HG03565 (cell line): ENCODE data around the gene CIROP.

ENCODE experiments used
- ATAC-seq: cut with Tn5 transposase; IDR thresholded peaks from one replicate; pipeline ENCODE4 v1.9.1; 2021; ENCODE audit warnings: mild to moderate bottlenecking, moderate library complexity; ENCODE audit not compliant: unreplicated experiment

The CIROP gene

DNA sequence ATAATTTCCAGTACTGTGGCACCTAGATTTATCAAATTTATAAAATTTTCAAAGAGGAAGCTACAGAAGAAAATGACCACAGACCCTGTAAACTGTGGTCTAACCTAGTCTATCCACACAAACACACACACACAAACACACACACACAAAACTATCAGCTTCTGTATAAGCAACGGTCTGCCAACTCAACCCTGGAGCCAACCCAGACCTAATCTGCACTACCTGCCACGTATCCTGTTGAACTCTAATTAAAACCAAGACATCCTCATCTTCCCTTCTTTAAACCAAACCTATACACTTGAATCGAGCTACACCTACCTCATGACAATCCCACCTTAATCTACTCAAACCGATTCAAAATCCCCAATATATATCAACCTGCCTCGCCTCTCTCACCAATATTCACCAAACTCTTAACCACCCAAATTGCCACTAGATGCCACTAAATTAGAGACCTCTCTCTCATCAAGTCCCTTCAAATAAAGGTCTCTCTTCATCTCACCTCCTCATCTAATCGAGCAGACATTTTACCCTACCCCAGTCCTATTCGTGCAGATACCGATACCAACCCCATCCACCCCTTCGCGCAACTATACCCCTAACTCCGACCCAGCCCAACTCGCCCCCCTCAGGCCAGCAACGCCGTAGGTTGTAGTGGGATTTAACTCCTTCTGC lies 10.7 kb downstream of the CIROP start:
- no peak for ATAC-seq

DNA sequence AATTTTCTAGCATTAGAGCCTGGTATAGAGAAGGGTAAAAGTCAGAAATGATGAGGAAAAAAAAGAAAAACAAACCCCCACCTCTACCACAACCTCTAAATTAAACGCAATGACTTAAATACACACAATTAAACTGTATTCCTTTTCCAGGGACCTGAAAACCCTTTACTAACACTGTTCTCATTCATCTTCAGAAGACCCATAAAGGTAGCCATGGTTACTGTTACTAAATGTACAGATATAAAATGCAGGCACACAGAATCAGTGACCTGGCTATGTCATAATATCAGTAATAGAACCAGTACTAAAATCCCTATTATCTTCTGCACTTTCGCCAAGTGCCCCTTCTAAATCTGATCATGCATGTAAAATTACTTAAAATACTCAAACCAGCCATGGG lies 11.3 kb downstream of the CIROP start:
- ATAC-seq = no peak

DNA sequence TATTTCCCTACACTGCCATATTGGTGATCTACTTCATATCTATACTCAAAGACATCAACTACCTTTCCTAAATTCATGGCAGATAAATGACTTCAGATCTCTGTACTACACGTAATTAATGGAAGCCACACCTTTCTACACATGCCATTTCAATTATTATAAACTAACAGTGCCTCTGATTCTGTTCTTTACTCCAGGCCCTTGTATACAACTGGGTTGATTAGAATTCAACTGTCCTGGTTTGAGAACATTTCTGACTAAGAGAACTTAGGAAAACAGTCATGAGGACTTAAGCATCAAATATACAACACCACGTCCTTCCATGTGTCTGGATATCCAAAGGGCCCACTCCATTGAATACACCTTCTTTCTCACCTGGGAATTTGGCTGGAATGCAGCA lies 11.7 kb downstream of the CIROP start:
- no peak for ATAC-seq

DNA sequence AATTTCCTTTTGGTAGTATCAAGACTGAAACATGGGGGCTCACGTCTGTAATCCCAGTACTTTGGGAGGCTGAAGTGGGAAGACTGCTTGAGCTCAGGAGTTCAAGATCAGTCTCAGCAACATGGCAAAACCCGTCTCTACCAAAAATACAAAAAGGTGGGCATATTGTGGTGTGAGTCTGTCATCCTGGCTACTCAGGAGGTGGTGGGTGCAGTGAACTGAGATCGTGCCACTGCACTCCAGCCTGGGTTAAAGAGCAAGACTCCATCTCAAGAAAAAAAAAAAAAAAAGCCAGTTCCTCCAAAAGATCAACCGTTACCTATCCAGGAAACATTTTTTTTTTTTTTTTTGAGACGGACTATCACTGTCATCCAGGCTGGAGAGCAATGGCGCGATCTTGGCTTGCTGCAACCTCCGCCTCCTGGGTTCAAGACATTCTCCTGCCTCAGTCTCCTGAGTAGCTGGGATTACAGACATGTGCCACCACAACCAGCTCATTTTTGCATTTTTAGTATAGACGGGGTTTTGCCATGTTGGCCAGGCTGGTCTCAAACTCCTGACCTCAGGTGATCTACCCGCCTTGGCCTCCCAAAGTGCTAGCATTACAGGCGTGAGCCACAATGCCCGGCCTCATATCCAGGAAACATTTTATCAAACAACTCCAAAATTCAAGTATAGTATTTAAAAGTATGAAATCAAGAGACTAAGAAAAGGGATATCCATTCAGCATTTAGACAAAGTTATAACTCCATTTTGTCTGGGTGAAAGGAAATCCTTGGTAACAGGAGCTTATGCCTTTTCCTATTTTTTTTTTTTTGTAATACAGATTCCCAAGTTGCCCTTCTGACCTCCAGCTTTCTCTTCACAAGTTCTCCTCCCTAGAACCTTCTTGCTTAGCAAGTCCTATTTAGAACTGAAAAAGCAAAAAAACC lies 13.2 kb downstream of the CIROP start:
- ATAC-seq = no peak

DNA sequence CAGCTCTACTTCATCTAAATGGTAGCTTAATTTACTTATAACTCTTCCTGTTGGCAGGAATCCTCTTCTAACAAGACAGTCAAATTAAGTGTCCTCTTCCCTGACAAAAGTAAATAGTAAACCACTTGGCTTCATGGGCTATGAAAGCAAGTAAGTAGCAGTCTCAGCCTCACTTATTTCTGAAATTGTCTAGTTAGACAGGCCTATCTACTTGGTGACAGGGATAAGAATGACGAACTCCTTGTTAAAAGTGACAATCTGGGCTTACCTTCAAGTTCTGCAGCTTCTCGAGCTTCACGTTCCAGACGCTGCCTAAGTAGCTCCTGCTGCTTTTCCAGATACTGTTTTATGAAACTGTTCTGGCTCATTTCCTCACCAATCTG lies 14.5 kb downstream of the CIROP start:
- no peak for ATAC-seq

DNA sequence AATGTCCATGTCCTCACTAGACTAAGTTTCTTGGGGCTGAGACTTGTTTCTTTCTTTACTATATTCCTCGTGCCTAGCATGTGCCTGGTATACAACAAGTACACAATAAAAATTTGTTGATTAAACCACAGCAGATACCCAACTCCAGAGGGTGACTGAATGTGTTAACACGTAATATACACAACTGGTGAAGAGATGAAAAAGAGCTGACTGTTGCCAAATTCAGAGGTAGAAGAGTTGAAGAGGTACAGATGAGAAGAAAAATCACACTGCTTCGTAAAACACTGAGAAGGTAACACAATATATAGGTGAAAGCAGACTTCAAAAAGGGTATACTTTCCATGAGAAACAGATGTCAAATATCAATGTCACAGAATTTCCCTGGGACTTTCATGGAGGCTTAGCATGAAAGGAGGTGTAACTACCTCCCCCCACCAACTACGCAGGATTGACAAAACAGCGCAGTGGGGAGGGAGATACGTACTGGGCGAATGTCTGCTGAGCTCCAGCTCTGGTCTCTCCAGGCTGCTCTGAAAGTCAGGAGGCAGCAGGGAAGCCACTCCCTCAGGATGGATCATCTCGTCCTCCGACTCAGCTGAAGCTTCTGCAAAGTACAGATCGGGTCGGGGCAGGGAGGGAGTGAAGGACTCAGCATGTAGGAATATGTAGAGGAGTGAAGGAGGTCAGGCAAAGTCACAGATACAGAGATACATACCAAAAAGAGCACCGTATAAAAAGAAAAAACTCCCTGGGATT lies 15.1 kb downstream of the CIROP start:
- no peak for ATAC-seq

DNA sequence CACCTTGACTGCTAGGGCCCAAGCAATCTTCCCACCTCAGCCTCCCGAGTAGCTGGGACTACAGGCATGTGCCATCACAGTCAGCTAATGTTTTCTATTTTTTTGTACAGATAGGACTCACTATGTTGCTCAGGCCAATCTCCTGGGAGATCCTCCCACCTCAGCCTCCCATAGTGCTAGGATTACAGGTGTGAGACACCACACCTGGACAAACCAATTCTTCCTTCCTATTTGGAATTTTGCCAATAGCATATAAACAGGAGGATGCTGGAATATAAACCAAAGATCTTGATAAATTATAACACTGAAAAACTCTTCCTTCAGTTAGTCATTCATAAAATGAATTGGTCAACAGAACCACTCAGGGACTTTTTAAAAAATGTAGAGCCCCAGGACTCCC lies 18.2 kb downstream of the CIROP start:
- no peak for ATAC-seq

DNA sequence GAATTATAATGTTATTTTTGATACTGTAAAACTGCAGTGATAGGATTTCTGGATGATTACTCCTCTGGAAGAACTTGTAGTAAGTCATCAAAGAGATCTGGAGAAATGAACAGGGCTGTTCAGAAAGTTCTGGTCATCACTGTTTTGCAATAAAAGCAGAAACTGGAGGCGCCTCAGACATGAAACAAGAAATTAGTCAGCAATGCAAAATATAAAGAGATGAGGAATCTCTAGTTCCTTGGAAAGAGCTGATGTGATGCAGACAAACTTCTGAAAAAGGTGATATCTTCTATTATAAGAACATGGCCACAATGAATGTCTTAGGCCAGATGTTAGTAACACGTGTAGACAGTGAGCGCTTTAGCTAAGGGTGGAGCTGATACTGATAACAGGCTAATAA lies 19.3 kb downstream of the CIROP start:
- ATAC-seq = no peak

DNA sequence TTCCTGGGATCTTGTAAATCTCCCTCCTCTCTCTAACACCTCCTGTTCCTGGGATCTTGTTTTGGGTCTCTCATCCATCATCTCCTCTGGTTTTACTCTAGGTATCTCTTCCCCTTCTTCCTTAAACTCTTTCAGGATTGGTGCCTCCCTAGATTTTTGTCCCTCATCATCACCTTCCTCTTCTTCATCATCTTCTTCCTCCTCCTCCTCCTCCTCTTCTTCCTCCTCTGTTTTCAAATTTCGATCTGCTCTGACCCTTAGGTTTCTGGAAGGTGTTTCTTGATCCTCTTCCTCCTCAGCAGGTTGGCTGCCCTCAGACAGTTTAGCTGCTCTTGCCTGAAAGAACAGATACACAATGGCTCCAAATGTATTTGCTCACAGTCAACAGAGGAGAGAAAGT lies 24.3 kb downstream of the CIROP start:
- no peak for ATAC-seq

DNA sequence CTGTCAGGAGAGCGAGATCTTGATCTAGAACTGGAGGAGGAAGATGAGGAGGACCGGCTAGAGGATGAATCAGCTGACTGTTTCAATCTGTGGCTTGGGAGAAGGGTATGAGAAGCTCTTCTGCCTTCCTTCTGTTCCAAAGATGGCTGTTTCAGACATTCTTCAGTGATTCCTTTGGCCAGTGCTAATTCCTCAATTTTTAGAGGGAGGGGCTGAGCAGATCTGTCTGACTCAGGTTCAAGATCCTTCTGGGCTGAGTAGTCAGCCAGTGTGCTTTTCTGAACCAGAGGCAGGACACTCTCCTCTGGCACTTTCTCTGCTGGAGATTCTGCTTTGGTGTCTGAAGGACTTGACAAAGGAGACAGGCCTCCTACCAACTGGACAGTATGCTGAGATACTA lies 25.1 kb downstream of the CIROP start:
- no peak for ATAC-seq

DNA sequence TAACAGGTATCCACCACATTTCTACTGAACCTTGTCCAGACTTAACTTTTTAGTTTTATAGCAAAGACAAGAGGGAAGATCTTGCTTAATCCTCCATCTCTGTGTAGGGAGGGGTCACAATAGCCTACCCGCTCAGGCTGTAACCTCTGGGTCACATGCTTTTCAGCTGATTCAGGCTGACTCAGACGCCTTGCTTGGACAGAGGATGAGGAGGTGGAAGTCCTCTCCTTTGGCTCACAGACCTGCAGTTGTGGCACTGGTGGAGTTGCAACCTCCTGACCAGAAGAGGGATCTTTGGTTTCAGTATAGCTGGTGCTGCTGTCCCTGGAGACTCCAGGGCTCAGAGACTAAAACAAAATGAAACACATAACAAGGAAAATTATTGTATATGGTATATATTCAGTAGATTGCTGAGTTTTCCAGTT lies 26.1 kb downstream of the CIROP start:
- ATAC-seq = no peak

DNA sequence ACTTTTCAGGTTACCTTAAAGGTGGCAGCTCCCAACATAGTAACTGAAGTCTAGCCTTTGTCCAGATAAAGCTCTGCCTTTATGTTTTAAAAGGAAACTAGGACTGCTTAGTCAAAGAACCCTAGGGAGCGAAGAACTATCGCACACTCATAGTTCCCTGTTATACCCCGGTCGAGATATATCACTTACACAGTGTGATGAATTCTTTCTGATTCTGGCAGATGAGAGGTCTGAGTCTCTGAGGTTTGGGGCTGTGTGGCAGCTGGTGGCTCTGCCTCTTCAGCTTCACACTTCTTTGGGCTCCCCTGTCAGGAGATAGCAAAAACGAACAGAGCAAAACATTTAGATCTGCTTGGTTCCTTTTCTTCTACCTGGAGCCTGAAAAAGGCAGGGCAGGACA lies 26.8 kb downstream of the CIROP start:
- no peak for ATAC-seq

DNA sequence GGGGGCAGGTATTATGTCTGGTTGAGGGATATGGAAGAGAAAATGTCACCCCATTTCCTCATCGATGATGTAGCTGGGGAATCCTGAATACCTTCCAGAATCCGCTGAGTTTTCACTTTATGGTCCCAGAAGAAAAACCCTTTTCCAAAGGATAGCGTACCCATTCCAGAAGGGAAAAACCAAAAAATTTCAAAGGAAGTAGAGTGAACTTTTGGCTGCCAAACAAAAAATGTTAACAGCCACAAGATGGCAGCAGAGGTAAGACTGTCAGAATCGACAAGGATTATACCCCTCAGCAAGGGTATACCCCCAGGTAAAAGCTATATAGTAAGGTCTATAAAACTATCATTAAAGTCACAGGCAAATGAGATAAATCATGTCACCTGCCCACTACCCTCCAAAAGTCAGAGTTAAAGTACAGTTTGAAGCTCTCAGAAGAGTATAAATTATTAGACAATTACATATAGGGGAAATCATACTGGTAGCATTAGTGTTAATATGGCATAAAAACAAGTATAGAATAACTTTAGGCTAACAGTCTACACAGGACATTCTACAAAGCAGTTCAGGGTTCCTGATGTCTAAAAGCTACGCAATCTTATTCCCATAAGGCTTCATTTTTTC lies 27.9 kb downstream of the CIROP start:
- no peak for ATAC-seq

DNA sequence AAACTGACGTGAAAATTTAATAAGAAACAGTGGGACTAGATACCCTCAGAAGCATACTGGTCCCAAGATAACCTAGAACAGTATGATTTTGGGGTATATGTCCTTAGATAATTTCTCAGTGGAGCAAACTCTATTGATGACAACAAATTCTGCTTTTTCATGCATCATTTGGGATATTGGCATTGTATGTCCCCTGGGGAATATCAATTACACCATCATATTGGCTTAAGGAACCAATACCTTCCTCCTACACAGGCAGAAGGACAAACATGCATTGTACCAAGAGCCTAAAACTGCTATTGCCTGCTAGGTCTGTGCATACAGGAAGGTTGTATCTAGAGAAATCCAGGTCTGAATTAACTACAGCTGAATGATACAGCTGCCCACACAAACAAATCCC lies 29.9 kb downstream of the CIROP start:
- ATAC-seq = no peak

DNA sequence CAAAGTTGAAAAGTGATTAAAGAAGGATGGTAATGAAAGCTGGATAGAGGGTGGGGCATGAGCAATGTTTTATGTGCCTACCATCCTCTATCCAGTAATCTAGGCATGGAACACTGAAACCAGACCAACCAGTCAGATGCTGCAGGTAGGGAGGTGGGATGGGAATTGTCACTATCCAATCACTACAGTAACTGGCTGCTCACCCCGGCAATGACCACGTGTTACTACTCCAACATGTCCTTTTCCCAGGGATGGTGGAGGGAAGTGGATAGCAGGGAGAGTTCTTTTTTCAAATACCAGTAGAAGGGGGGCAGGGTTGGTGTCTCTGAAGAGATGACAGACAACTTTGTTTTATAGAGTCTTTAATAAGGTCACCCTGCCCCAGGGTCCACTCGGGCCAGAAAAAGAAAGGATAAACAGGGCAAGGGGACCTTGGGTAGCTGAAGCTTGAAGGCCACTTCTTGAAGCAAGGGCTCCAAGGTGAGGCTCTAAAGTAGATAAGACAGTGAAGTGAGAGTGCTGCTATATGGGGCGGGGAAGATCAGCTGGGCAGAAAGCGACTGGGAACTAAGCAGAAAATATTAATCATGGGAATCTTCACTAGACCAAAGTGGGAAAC lies 32.8 kb downstream of the CIROP start:
- ATAC-seq = no peak

DNA sequence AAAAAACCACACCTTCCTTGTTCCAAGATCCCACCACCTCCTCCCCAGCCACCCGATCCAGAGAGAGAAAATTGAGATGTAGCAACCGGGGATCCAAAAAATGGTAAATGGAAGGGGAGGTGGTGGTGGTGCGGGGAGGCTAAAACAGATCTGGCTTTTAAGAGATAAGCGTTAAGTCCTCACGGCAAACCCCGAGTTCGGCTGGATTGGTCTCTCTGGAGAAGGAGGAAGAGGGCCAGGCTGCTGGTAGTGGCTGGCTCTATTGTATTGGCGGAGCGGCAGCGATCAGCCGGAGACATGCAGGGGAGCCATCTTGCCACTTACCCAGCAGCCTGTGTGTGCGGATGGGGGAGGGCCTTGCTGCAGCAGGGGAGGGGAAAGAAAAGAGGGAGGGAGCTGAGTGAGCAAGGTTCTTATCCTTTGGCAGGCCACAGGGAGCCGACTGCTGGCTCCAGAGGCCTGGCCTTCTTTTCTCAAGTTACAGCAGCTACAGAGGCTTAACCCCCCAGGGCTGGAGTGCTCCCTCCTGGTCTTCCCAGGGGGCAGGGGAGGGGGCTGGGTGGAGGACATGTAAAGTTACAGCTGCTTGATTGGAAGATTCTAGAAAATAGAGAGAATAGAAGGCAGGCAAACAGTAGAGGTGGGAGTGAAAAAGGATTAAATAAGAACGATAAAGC lies 33.4 kb downstream of the CIROP start:
- peak; percentile 78 for ATAC-seq

DNA sequence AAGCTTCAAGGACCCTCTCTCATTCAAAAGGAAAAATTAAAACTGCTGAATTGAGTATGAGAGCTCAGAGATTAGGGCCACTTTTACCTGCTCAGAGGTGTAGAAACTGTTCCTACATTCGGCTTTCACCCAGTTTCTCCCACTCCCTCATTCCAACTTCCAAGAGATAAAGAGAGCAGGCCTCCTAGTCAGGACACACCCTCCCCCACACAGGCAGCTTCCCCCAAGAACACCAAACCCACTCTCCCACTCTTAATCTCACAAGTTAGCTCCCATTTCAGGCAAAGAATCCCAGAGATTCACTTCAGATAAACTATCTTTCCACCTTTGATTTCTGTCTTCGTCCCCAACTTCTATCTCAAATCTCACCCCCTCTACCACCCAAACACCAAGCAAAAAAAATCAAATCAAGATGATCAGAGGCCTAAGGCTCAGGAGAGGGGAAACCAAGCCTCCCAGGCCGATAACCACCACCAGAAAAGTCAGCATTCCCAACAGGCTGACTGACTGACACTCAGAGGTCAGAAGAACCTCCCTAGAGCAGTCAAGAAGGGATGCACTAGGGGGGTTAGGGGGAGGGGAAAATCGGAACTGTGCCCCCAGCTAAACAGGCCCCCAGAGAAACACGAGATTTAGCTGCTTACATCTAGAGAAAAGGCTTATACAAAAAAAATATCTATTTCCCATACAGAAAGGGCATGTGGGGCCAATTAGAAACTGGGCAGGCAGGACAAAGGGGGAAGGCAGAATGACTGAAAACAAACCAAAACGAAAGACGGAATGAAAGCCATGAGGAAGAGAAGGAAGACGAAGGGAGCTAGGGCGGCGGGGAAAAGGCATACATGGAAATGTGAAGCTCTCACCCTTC lies 34.3 kb downstream of the CIROP start:
- no peak for ATAC-seq

DNA sequence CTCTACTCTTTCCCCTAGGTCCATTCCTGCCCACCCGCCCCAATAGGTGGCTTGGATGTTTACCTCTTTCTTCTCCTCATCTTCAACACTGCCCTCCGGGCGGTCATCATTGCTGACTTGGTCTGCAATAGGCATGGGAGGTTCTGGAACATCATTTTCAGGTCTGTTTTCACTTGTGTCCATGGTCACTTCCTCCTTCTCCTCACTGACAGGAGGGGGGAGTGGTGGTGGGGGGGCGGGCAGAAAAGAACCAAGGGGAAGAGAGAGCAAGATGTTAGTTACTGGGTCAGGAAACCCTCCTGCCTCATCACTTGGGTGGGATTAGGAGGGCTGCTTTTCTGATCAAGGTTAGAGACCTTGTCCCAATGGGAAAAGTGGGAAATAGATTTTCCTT lies 35.4 kb downstream of the CIROP start:
- ATAC-seq = no peak

DNA sequence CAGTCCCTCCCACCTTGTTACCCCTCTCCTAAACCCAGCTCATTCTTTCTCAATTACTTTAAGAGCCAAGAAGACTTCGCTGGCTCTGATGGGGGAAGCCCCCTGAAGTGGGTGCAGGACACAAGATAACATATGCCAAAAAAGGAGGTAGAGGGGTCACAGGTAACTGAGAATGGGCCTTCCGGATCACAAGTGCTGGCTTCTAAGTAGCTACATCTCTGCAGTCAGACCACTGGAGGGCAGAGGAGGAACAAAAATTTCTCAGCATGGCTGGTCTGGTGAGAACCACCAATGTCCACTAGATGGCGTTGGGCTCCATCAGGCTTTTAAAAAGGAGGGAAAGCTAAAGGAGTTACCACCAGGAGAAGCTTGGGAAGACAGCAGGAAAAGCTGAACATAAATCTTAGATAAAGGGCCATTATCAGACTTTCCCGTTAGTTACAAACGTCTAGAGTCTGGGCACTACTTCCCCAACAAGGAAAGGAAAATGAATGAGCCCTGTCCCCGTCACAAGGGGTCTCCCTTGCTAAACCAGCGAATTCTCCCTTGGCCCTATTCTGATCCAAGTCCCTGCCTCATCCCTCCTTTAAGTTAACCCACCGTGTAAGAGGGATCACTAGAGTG lies 35.9 kb downstream of the CIROP start:
- peak; percentile 64 for ATAC-seq
